Peyer's patch (tissue), 4 donors: Measurements from ENCODE around the gene GAMT. TPM values are rescaled to one million over a fixed set of nuclear protein-coding genes. Genes with fewer than 3 reads are reported as not detected.

Experiments
- DNase-seq, 3 donors: peaks; one replicate each; pipeline ENCODE4 v3.0.0-alpha.2; 2017 to 2019
- H3K27ac ChIP-seq, 4 donors: fragments of 200-600 bp; sonication (generic); one replicate each; pipeline ENCODE4 v1.5.1; 2016 to 2019
- H3K27me3 ChIP-seq, 2 donors: fragments of 200-600 bp; sonication (generic); one replicate each; pipeline ENCODE4 v1.5.1; 2019
- H3K36me3 ChIP-seq, 3 donors: fragments of 200-600 bp; sonication (generic); one replicate each; pipeline ENCODE4 v1.5.1; 2016 to 2019
- H3K4me1 ChIP-seq, 4 donors: fragments of 200-600 bp; sonication (generic); one replicate each; pipeline ENCODE4 v1.5.1; 2016 to 2019
- H3K4me3 ChIP-seq, 4 donors: fragments of 200-600 bp; sonication (generic); 1 replicate in 3 of 4; 2 replicates in 1 of 4; pipeline ENCODE4 v1.5.1; 2016 to 2019; ENCODE audit warnings: mild to moderate bottlenecking in 1 of 4
- H3K9me3 ChIP-seq, 4 donors: fragments of 200-600 bp; sonication (generic); one replicate each; pipeline ENCODE4 v1.5.1; 2016 to 2019; ENCODE audit warnings: mild to moderate bottlenecking in 1 of 4
- POLR2A ChIP-seq, 2 donors: fragments of 450-650 bp; IDR thresholded peaks; one replicate each; pipeline ENCODE4 v1.5.1; 2017; ENCODE audit warnings: antibody characterized with exemption in 2 of 2, mild to moderate bottlenecking in 2 of 2, moderate library complexity in 2 of 2
- total RNA-seq, 4 donors: library from RNA; depleted of rRNA; stranded (reverse); fragments of >200 nt; gene quantifications; one replicate each; pipeline ENCODE4 v1.1.0, GENCODE V29; 2016
- TF ChIP-seq, protein P1 (sequence below), 6 experiments: fragments of 450-650 bp in 4 of 6; fragments of 200-600 bp in 2 of 6; sonication (generic) in 1 of 6; IDR thresholded peaks; one replicate each; pipeline ENCODE4 v1.5.1; 2017 to 2019; ENCODE audit warnings: antibody characterized with exemption in 6 of 6, mild to moderate bottlenecking in 3 of 6, moderate library complexity in 1 of 6

Gene GAMT
- total RNA-seq, 4 donors from 2014 or later: 2.5 to 3.1 TPM; not detected in 2

DNA sequence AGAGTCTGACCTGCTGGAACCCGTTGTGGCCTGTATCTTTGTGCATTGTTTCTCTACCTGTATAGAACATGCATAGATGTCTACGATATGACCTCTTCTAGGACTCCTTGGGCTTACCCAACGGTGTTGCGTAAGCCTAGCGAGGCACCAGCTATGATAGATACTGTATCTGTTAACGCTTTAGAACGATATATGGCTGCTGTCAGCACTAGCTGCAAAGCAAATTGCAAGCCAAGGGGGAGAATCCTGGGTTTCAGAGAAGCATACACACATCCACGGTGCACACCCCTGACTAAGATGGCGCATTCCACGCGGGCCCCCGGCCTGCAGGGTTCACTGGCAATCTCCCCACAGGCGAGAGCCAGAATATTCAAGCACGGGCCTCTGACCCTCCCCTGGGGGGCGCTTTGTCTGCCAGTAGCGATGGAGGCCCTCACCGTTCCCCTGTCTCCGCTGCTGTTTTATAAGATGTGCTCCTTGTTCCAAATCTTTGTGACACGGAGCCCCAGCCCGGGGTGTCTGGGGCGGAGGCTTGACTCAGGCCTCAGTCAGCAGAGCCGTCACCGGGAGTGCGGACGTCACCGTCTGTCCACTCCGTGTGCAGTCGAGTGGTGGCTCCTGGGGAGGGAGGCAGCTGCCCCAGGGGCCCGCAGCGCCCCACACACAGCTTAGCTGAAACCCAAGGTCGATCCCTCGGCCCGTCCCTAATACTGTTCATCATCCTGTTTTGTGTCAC, 23.9 kb upstream of the GAMT start:
- Histone ChIP-seq H3K27me3 (no peaks in the 10 kb centered on the region), H3K27ac (no peak overlapping the region), H3K9me3 (no peaks in the 10 kb centered on the region), H3K4me1 (peaks cover 0 to 7% (median 1%) of the 10 kb centered on the region in 4 donors), H3K4me3 (no peak overlapping the region), H3K36me3 (peaks cover 0 to 86% (median 0%) of the 10 kb centered on the region in 3 donors)
- TF ChIP-seq, protein P1, sequence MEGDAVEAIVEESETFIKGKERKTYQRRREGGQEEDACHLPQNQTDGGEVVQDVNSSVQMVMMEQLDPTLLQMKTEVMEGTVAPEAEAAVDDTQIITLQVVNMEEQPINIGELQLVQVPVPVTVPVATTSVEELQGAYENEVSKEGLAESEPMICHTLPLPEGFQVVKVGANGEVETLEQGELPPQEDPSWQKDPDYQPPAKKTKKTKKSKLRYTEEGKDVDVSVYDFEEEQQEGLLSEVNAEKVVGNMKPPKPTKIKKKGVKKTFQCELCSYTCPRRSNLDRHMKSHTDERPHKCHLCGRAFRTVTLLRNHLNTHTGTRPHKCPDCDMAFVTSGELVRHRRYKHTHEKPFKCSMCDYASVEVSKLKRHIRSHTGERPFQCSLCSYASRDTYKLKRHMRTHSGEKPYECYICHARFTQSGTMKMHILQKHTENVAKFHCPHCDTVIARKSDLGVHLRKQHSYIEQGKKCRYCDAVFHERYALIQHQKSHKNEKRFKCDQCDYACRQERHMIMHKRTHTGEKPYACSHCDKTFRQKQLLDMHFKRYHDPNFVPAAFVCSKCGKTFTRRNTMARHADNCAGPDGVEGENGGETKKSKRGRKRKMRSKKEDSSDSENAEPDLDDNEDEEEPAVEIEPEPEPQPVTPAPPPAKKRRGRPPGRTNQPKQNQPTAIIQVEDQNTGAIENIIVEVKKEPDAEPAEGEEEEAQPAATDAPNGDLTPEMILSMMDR (IDR thresholded peaks at IDR 0.05): no peak
- DNase-seq: no peak

DNA sequence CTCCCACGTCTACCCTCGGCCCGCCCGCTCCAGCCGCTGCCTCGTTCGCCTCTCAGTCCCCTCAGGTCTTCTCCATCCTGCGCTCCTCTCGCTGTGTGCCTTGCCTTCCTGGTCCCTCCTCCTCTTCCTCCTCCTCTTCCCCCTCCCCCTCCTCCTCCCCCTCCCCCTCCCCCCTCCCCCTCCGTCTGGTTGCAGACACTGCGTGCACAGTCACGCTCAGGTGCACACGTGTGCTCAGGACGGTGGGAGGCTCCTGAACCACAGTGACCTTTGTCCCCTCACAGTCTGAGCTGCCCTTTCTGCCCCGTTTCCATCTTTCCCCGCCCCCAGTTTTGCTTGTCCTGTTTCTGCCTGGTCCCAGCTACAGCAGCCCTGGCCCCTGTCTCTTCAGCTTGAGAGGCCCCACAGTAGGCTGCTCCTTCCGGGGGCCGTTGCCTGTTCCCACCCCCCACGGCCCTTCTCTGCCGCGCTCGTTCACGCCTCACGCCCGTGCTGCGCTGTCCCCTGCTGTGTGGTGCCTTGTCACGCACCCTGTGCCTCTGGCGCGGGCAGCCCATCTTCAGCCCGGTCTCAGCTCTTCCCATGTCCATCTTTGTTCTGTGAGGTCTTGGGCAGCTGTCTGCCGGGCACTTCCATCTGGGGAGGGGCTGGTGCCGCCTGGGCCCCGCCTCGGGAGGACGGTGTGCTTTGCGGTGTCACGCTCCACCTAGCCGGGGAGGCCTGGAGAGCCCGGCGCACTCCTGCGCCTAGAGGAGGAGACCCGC, 23.0 kb upstream of the GAMT start:
- DNase-seq: no peak
- peaks cover 0 to 86% (median 0%) of the 10 kb centered on the region in 3 donors for H3K36me3 ChIP-seq
- no peak overlapping the region for H3K4me3 ChIP-seq
- H3K4me1 ChIP-seq: peaks cover 0 to 7% (median 1%) of the 10 kb centered on the region in 4 donors
- no peaks in the 10 kb centered on the region for H3K27me3 ChIP-seq
- no peaks in the 10 kb centered on the region for H3K9me3 ChIP-seq
- H3K27ac ChIP-seq: no peak overlapping the region
- TF ChIP-seq POLR2A (IDR thresholded peaks at IDR 0.05): no peak
- TF ChIP-seq, protein P1 (IDR thresholded peaks at IDR 0.05): no peak

DNA sequence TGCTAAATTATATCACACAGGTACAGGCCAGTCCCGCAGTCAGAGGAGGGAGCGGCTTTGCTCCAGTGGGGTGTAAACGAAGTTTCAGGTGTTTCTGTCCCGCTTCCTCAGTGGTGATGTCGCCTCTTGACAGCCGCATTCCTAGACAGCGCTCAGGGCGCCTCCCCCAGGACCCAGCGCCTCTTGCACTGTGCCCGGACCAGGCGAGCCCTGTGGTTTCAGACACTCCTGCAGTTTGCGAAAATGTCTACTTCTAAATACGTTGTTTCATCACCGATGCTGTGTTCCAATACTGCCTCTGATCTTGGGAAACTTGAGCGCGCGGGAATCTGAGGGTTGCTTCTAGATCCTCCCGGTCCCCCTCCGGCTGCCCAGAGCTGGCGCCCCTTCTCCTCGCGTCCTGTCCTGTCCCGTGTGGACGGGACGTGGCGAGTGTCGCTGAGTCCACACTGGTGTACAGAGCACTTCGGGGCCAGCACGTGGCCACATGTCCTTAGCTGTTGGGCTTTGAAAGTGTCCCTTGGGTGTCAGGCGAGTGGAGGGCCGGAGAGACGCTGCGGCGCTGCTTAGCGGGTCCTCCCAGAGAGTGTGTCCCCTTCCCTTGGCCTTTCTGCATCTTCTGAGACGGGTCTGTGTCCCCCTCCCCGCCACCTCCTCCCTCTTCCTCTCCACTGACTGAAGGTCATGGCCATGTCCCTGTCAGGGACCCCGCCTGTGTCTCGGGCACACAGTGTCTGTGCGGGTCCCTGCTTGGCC, 22.3 kb upstream of the GAMT start:
- peaks cover 0 to 12% (median 1%) of the 10 kb centered on the region in 4 donors for H3K4me1 ChIP-seq
- no peaks in the 10 kb centered on the region for H3K27me3 ChIP-seq
- no peak overlapping the region for H3K27ac ChIP-seq
- no peak for DNase-seq
- no peak overlapping the region for H3K4me3 ChIP-seq
- no peaks in the 10 kb centered on the region for H3K9me3 ChIP-seq
- peaks cover 0 to 86% (median 0%) of the 10 kb centered on the region in 3 donors for H3K36me3 ChIP-seq
- no peak for TF ChIP-seq POLR2A (IDR thresholded peaks at IDR 0.05)
- TF ChIP-seq, protein P1 (IDR thresholded peaks at IDR 0.05): no peak

DNA sequence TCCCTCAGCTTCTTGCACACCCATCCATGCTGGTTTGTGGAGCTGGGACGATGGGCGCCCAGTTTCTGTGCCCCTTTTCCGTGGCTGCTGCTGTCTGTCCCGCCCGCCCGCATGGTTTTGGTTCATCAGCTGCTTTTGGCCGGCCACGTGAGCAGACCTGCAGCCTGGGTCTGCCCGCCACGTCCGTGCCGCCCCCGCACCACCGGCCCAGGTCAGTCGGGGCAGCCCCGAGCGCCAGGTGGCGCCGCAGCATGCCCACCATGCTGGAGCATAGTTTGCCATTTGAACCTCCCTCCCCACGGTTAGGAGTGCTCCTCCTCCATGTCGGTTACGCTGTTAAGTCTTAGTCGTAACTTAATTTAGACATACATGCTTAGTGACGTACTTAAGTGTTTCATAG, 21.6 kb upstream of the GAMT start:
- Histone ChIP-seq H3K4me1 (peaks cover 0 to 19% (median 1%) of the 10 kb centered on the region in 4 donors), H3K27me3 (no peaks in the 10 kb centered on the region), H3K9me3 (no peaks in the 10 kb centered on the region), H3K36me3 (peaks cover 0 to 87% (median 0%) of the 10 kb centered on the region in 3 donors), H3K27ac (no peak overlapping the region), H3K4me3 (no peak overlapping the region)
- no peak for TF ChIP-seq POLR2A (IDR thresholded peaks at IDR 0.05)
- TF ChIP-seq, protein P1 (IDR thresholded peaks at IDR 0.05): no peak
- DNase-seq: no peak

DNA sequence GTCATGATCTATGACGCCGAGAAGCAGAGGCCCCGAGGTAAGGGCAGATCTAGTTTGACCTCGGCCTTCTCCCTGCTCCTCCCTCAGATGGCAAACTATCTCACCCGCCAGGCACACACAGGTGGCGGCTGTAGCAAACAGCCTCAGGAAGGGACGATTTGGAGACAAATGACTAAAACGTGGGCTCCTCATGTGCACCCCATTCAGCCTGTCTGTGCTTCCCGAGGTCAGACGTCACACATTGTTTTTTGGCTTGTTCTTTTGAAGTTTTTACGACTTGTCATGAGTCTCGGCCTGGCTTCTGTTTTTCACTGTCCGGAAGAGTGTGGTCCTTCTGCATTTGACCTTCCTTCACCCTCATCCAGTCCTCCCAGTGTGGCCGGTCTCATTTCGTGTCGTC, 21.0 kb upstream of the GAMT start:
- H3K27me3 ChIP-seq: no peaks in the 10 kb centered on the region
- H3K27ac ChIP-seq: no peak overlapping the region
- no peak for DNase-seq
- no peak for TF ChIP-seq POLR2A (IDR thresholded peaks at IDR 0.05)
- TF ChIP-seq, protein P1 (IDR thresholded peaks at IDR 0.05): no peak
- H3K4me3 ChIP-seq: no peak overlapping the region
- peaks cover 0 to 88% (median 0%) of the 10 kb centered on the region in 3 donors for H3K36me3 ChIP-seq
- H3K4me1 ChIP-seq: peaks cover 0 to 25% (median 1%) of the 10 kb centered on the region in 4 donors
- no peaks in the 10 kb centered on the region for H3K9me3 ChIP-seq
